HG03521 (cell line): ENCODE results near the gene PLA2G4F.

Experiments
- ATAC-seq: cut with Tn5 transposase; IDR thresholded peaks from one replicate; pipeline ENCODE4 v1.9.1; 2021; ENCODE audit warnings: mild to moderate bottlenecking, moderate library complexity; ENCODE audit not compliant: unreplicated experiment

The PLA2G4F gene

GRCh38 chr15:42156243-42156922, at the start of gene PLA2G4F:
PLA2G4F (minus strand) TSS chr15:42156636; CDS start chr15:42156549, 87 bp downstream.
- ATAC-seq, result no peak

- ATAC-seq, result no peak
Observed at GRCh38 chr15:42203891-42204290, 47.5 kb upstream of the PLA2G4F start.

GRCh38 chr15:42202653-42203052, 46.2 kb upstream of the PLA2G4F start:
- ATAC-seq, result no peak

- no peak for ATAC-seq
Observed at GRCh38 chr15:42201801-42202200, 45.4 kb upstream of the PLA2G4F start.

GRCh38 chr15:42199126-42199525, 42.7 kb upstream of the PLA2G4F start:
- no peak for ATAC-seq

- ATAC-seq, result no peak
Observed at GRCh38 chr15:42198516-42198915, 42.1 kb upstream of the PLA2G4F start.

GRCh38 chr15:42194513-42194912, 38.1 kb upstream of the PLA2G4F start:
- ATAC-seq, result no peak

- ATAC-seq, result no peak
Observed at GRCh38 chr15:42193383-42193782, 36.9 kb upstream of the PLA2G4F start.

GRCh38 chr15:42191610-42192346, 35.3 kb upstream of the PLA2G4F start:
- no peak for ATAC-seq

GRCh38 chr15:42190370-42190769, 33.9 kb upstream of the PLA2G4F start:
- no peak for ATAC-seq

GRCh38 chr15:42185801-42186200, 29.4 kb upstream of the PLA2G4F start:
- ATAC-seq, result no peak

- ATAC-seq, result no peak
Observed at GRCh38 chr15:42184736-42185135, 28.3 kb upstream of the PLA2G4F start.

GRCh38 chr15:42184296-42184695, 27.9 kb upstream of the PLA2G4F start:
- no peak for ATAC-seq

GRCh38 chr15:42182961-42183360, 26.5 kb upstream of the PLA2G4F start:
- ATAC-seq, result no peak

GRCh38 chr15:42182328-42182886, 26.0 kb upstream of the PLA2G4F start:
- no peak for ATAC-seq

GRCh38 chr15:42178056-42178455, 21.6 kb upstream of the PLA2G4F start:
- ATAC-seq, result no peak

GRCh38 chr15:42175671-42176070, 19.2 kb upstream of the PLA2G4F start:
- ATAC-seq, result no peak

- ATAC-seq, result no peak
Observed at GRCh38 chr15:42172475-42172874, 16.0 kb upstream of the PLA2G4F start.

GRCh38 chr15:42171795-42172194, 15.4 kb upstream of the PLA2G4F start:
- no peak for ATAC-seq

- ATAC-seq, result no peak
Observed at GRCh38 chr15:42171122-42171521, 14.7 kb upstream of the PLA2G4F start.

GRCh38 chr15:42166225-42166940, 9.9 kb upstream of the PLA2G4F start:
- no peak for ATAC-seq
